ENCODE data around the gene EDDM3A.

The EDDM3A gene

GRCh38 chr14:20782280-20782890 lies 36.7 kb downstream of the EDDM3A start:
- DNase-seq (ENCODE audit: insufficient read length, low spot score) (no peak), FAIRE-seq (no peak)

- FAIRE-seq: no peak
These were observed 41.3 kb downstream of the EDDM3A start for GRCh38 chr14:20787025-20787424.

GRCh38 chr14:20789230-20789813 lies 43.6 kb downstream of the EDDM3A start:
- FAIRE-seq (no peak), DNase-seq (ENCODE audit: insufficient read length, low spot score) (no peak)

More at GRCh38 chr14:20787025-20787424, 41.3 kb downstream of the EDDM3A start:
- DNase-seq (ENCODE audit: insufficient read length, low spot score): no peak

- DNase-seq (ENCODE audit: insufficient read length, low spot score): no peak
- no peak for FAIRE-seq
These were observed 44.9 kb downstream of the EDDM3A start for GRCh38 chr14:20790464-20791116.

- FAIRE-seq: no peak
These were observed 45.5 kb downstream of the EDDM3A start for GRCh38 chr14:20791187-20791586.

GRCh38 chr14:20791597-20791996 lies 45.9 kb downstream of the EDDM3A start:
- no peak for DNase-seq (ENCODE audit: insufficient read length, low spot score)
- FAIRE-seq: no peak

More at GRCh38 chr14:20791187-20791586, 45.5 kb downstream of the EDDM3A start:
- DNase-seq (ENCODE audit: insufficient read length, low spot score): no peak

- FAIRE-seq (no peak), DNase-seq (ENCODE audit: insufficient read length, low spot score) (no peak)
These were observed 46.9 kb downstream of the EDDM3A start for GRCh38 chr14:20792556-20792955.

- no peak for DNase-seq (ENCODE audit: insufficient read length, low spot score)
- FAIRE-seq: no peak
These were observed 49.1 kb downstream of the EDDM3A start for GRCh38 chr14:20794644-20795369.

- FAIRE-seq (no peak), DNase-seq (ENCODE audit: insufficient read length, low spot score) (no peak)
These were observed 51.5 kb downstream of the EDDM3A start for GRCh38 chr14:20797164-20797563.
